ENCODE results near the gene UQCRQ. TPM values are rescaled to one million over a fixed set of nuclear protein-coding genes. Genes with fewer than 3 reads are reported as not detected.
A peak's percentile ranks its signal among the peaks of the same experiment; 100 is the strongest.

Gene UQCRQ
- total RNA-seq, 4 donors from 2014 or later: 160 to 232 (median 193) TPM

DNA sequence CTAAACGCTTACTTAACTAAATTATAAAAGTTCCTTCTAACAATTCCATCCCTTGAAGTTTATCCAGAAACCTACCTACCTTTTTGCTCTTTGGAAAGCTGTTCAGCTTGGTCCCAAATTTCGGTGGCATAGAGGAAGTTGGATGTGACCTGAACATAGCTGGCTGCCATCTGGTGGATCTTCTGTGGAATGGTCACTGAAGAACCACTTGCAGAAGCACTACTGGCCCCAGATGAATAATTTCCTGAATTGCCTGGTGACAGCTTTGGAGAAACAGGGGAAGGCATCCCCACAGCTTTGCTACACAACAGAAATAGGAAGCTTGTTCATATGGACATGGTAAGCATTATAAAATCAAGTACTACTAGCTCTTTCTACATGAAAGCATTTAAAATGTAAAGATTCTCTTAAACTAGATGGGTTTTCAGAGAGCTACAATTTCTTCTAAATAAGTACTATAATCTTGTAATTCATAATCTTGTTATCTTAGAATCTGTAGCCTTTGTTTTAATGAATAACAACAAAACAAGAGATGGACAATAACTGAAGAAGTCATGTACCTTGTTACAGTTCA, 16.9 kb downstream of the UQCRQ start:
- no peaks in the 10 kb centered on the region for H3K27me3 ChIP-seq
- 26 to 34% methylated on average over 2 of the region's 2 CpGs for WGBS, 2 donors
- intact Hi-C loops (cut with DNase I): no loop called here
- DNase-seq: no peak
- no peak for TF ChIP-seq POLR2A (IDR thresholded peaks at IDR 0.05)
- TF ChIP-seq CTCF (IDR thresholded peaks at IDR 0.05): peak; percentile 45 to 76 (median 63)
- H3K36me3 ChIP-seq: peaks cover 25 to 100% (median 42%) of the 10 kb centered on the region in 3 donors
- H3K27ac ChIP-seq: no peak overlapping the region
- no peak overlapping the region for H3K4me3 ChIP-seq
- H3K9me3 ChIP-seq: no peaks in the 10 kb centered on the region
- H3K4me1 ChIP-seq: no peaks in the 10 kb centered on the region

- 71 to 74% methylated on average over 2 of the region's 2 CpGs for WGBS, 2 donors
- Histone ChIP-seq H3K4me3 (no peak overlapping the region), H3K27me3 (no peaks in the 10 kb centered on the region), H3K4me1 (no peaks in the 10 kb centered on the region), H3K36me3 (peaks cover 25 to 100% (median 42%) of the 10 kb centered on the region in 3 donors), H3K27ac (no peak overlapping the region), H3K9me3 (no peaks in the 10 kb centered on the region)
- no peak for DNase-seq
- TF ChIP-seq POLR2A (IDR thresholded peaks at IDR 0.05) (no peak), CTCF (IDR thresholded peaks at IDR 0.05) (no peak)
- intact Hi-C loops (cut with DNase I): no loop called here
These were observed 18.1 kb downstream of the UQCRQ start for GRCh38 chr5:132884548-132884947.

- no peaks in the 10 kb centered on the region for H3K27me3 ChIP-seq
- intact Hi-C loops (cut with DNase I): no loop called here
These were observed 19.8 kb downstream of the UQCRQ start for GRCh38 chr5:132886064-132886823.

GRCh38 chr5:132887283-132887682, 20.8 kb downstream of the UQCRQ start:
- peaks cover 20 to 100% (median 40%) of the 10 kb centered on the region in 3 donors for H3K36me3 ChIP-seq
- 10 to 14% methylated on average over 1 of the region's 1 CpG for WGBS, 2 donors
- DNase-seq: no peak
- no peaks in the 10 kb centered on the region for H3K4me1 ChIP-seq
- intact Hi-C loops (cut with DNase I): no loop called here
- no peak for TF ChIP-seq POLR2A (IDR thresholded peaks at IDR 0.05)
- no peak for TF ChIP-seq CTCF (IDR thresholded peaks at IDR 0.05)
- no peaks in the 10 kb centered on the region for H3K27me3 ChIP-seq
- no peaks in the 10 kb centered on the region for H3K9me3 ChIP-seq
- no peak overlapping the region for H3K4me3 ChIP-seq
- H3K27ac ChIP-seq: no peak overlapping the region

More at GRCh38 chr5:132886064-132886823, 19.8 kb downstream of the UQCRQ start:
- no peak overlapping the region for H3K4me3 ChIP-seq
- no peak overlapping the region for H3K27ac ChIP-seq
- 86 to 90% methylated on average over 11 of the region's 11 CpGs for WGBS, 2 donors
- no peaks in the 10 kb centered on the region for H3K9me3 ChIP-seq
- DNase-seq: no peak
- TF ChIP-seq CTCF (IDR thresholded peaks at IDR 0.05) (no peak), POLR2A (IDR thresholded peaks at IDR 0.05) (no peak)
- H3K36me3 ChIP-seq: peaks cover 25 to 100% (median 40%) of the 10 kb centered on the region in 3 donors
- no peaks in the 10 kb centered on the region for H3K4me1 ChIP-seq

DNA sequence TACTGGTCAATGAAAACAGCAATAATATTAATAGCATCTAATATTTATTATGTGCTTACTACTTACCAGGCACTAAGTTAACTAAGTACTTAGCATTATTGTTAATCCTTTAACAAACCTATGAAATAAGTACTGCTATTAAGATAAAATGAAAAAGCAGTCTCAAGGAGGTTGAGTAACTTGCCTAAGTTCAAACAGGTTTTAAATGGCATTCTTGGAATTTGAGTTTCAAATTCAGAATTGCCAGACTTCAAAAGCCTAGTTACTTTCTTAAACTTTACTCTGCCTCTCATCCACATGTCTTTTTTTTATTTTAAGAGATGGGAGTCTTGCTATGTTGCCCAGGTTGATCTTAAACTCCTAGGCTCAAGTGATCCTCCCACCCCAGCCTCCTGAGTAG, 23.1 kb downstream of the UQCRQ start:
- intact Hi-C loops (cut with DNase I): no loop called here

More for the DNA sequence above, 23.1 kb downstream of the UQCRQ start:
- TF ChIP-seq CTCF (IDR thresholded peaks at IDR 0.05): no peak
- H3K36me3 ChIP-seq: peaks cover 20 to 100% (median 41%) of the 10 kb centered on the region in 3 donors
- DNase-seq: no peak
- no peaks in the 10 kb centered on the region for H3K4me1 ChIP-seq
- no peaks in the 10 kb centered on the region for H3K27me3 ChIP-seq
- no peak overlapping the region for H3K27ac ChIP-seq
- H3K9me3 ChIP-seq: no peaks in the 10 kb centered on the region
- no peak overlapping the region for H3K4me3 ChIP-seq

All from esophagus squamous epithelium (tissue), 5 donors.